ENCODE data around the gene NT5C.
A peak's percentile ranks its signal among the peaks of the same experiment; 100 is the strongest.

Gene NT5C

DNA sequence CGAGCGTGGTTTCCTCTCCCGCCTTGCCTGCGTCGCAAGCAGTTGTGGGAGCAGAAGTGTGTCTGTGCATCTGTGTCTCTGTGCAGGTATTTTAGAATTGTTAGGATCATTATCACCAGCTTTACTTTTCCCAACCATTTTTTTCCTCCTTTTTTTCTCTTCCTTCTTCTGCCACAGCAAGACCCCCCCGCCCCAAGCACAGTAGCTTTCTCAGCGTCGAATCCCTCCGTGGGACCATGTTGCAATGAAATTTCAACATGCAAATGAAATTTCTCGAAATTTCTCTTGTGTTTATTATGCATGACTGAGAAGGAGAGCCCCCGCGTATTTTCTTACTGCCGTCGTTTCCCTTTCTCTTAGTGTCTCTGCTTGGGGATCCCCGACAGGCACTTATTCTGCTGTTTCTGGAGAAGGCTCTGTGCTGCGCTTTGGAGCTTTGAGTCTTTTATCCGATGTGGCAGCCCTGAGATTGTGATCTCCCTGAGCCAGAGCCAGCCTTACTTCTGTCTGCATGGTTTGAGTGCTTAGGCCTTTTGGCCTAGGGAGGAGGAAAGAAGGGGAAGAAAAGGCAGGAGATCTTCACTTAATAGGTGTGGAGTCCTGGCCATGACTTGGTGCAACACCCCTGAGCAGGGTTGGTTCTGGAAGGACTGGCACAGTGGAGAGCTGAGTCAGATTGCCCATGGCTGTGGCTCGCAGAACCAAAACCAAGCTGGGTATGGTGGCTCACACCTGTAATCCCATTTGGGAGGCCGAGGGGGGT, 16.8 kb downstream of the NT5C start:
- no peak for DNase-seq

DNA sequence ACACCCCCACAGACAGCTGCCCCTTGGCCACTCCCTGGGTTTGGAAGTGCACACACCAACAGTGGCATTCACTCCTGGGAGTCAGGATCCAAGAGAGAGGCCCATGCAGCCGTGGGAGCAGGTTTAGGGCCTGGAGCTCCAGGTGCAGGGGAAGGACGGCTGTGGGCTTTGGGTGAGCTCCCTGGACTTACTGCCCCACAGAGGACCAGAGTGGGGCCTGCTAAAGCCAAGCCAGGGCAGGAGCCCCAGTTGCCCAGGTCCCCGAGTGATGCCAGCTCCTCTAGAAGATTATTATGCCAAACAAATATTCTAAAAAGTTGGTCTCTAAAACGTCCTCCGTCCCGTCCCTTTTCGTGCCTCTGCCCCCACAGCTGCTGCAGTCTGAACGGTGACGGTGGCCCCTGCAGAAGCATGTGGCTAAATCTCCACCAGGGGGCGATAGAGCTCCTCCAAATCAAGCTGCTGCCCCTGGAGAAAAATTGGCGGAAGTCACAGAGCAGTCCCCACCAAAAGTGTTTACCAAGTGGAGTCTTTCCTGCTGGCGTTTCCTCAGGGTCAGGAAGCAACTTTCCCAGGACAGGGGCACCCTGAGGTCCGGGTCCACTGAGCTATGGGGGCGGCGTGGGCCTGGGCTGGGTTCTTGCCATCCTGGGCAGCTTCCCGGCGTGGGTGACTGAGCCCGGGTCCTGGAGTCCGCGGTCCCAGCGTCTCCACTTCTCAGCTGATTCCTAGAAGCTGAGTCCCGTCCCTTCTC, 17.6 kb downstream of the NT5C start:
- peak; percentile 86 for DNase-seq

DNA sequence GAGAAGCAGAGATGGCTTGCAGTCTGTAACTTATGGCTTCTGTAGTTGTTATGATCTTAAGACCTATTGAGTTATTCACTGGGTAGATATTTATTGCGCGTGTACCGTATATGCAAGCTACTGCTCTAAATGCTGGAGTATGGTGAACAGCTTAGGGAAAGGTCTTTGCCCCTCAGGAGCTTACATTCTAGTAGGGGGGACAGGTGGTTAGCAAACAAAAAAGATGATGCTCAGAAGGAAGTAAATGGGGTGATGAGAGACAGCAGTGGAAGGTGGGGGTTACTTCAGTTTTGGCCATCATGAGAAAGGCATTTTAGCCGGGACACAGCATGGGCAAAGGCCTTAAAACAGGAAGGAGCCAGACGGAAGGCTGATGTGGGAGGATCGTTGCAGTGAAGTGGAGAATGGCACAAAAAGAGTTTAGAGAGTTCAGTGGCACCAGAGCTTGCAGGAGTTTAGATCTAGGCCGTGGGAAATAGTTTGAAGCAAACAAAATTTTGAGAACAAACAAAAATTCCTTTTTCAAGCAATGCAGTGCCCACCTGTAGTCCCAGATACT, 19.7 kb downstream of the NT5C start:
- DNase-seq, result no peak

DNA sequence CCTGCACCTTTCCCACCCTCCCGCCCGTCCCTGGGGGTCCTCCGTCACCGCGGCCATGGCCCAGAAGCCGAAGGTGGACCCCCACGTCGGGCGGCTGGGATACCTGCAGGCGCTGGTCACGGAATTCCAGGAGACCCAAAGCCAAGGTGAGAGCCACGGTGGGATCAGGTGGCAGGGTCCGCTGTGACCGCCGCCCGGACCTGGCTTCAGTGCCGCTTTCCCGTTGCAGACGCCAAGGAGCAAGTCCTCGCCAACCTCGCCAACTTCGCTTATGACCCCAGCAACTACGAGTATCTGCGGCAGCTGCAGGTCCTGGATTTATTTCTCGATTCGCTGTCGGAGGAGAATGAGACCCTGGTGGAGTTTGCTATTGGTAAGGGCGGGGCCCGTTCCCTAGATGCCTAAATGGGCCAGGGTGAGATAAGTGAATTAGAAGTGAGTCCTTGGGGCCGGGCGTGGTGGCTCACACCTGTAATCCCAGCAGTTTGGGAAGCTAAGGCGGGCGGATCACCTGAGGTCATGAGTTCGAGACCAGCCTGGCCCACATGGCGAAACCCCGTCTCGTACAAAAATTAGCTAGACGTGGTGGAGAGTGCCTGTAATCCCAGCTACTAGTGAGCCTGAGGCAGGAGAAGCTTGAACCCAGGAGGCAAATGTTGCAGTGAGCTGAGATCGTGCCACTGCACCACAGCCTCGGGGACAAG, 21.2 kb downstream of the NT5C start:
- DNase-seq, result no peak

DNA sequence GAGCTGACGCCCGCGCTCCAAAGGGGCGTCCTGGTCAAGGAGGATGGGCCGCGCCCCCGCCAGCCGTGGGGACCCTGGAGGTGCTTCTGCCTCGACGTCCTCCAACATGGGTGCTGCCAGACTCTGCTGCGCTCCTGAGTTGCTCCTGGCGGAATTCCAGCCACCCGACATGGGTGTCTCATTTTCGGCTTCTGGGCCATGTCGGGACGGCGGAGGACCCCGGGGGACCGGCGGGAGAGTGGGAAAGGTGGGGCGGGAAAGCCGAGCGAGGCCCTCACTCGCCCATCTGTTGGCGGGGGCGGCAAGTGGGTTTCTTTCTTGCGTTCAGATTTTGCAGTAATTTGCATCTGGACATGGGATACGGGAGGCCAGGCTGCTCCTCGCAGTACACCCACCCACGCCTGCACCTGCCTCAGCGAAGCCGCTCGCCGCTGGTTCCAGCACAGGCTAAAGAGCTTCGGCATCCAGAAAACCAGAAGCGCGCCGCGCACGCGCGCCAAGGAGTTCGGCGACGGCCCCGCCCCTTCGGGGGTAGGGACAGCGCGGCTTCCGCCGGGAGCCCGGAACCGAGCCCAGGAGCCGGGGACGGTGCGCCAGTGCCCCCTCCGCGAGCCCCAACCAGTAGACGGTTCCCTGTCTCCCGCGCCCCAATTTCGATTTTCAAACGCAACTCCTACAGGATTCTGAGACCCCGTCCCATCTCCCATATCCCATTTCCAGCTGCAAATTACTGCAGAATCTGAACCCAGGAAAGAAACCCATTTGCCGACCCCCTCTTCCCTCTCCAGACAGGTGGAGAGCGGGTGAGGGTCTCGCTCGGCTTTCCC, 21.9 kb downstream of the NT5C start, which contains the start of gene ARMC7:
Gene ARMC7 (plus strand): TSS at position 563 of the 827 bp plus-strand sequence. CDS start 320 bp downstream, outside the sequence.
- DNase-seq, result peak; percentile 93

DNA sequence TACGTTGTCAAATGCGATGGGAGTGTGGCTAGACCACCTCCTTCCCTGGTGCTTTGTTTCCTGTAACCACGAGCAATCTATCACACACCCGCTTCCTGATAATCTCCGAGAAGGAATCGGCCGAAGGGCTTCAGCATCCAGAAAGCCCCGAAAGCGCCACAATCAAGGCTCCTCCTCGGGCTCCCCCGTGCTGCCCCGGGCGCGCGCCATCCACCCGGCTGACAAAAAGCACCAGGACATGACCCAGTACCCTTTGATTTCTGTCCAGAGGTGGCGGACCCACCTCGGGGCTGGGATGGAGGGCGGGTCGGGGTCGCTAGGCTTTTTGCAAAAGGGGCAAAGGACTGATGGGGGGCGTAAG, 22.5 kb downstream of the NT5C start:
- no peak for DNase-seq

DNA sequence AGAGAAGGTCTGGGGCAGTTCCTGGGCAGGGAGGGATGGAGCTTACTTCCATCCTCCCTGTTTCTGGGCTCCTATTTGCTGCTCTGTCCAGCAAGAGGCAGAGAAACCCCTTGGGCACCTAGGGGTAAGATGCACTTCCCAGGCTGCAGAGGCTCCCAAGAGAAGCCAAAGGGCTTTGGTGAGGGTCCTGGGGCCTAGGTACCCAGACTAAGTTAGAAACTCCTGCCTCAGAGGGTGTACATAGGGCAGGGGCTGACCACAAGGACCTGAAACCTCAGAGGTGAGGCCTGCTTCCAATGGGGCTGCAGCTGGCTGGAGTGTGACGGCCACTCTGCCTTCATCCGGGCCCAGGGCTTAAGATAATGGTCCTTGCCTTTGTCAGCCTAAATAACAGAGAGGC, 23.3 kb downstream of the NT5C start:
- no peak for DNase-seq

DNA sequence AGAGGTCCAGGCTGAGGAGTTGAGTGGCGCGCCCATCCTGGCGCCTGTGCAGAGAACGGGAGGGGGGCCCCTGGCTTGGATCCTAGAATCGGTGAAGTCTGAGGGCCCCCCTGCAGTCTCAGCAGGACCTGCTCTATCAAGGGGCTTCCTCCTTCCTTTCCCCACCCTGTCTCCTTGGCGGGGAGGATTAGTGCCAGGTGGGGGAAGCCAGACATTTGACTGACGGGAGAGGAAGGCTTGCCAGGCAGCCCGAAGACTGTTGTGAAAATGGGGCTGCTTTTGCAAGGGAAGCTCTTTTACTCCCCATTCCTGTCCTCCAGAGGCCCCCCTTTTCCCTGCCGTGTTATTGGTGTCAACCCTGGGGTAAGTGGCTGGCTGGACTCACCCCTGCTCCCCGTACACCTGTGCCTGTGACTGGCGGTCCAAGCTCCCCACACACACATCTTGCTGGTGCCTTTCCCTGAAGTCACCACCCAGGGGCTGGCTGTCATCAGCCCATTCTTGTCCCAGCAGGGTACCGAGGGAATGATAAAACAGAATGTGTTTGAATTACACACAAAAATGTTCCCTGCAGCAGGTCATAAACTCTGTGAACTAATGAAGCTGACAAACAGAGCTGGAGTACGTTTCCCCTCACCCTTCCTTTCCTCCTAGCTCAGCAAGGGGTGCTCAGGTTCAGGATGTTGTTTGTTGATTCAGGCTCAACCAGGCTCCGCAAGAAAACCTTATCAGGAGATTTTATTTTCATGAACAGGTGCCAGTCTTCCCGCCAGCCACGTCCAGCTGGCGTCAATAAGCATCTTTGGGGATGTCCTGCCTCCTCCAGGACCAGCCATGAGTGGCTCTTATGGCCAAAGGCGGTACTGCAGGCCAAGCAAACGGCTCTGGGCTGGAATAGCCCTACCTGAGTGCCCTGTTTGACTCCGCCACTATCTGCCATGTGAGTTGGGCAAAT, 26.1 kb downstream of the NT5C start:
- DNase-seq, result peak; percentile 37

DNA sequence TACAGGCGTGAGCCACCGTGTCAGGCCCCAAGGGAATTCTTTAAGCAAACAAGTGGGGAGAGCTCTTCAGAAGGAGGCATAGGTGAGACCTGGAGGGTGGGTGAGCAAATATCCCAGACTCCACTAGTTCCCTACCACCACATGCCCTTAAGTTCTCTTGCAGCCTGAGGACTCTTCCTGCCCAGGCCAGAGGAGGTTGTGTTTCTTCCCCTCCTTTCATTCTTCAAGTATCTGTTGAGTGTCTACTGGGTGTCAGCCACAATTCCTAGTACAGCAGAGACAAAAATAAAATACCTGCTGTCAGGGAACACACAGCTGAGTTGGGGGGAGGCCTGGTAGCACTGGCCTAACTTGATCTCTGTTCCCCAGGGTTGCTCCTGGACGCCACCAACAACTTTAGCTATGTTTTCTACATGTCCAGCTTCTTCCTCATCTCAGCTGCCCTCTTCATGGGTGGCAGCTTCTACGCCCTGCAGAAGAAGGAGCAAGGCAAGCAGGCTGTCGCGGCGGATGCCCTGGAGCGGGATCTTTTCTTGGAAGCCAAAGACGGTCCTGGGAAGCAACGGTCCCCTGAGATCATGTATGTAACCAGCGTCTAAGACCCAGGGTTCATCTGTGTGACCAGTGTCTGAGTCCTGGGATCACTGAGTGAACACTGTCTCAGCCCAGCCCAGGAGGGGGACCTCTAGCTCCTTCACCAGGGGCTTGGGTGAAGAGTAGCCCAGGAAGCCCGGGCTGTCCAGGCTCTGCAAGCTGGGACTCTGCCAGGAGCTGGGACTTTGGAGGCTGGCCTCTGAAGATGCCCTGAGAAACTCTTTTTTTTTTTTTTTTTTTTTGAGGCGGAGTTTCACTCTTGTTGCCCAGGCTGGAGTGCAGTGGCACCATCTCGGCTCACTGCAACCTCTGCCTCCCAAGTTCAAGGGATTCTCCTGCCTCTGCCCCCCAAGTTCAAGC, 27.7 kb downstream of the NT5C start:
- no peak for DNase-seq

DNA sequence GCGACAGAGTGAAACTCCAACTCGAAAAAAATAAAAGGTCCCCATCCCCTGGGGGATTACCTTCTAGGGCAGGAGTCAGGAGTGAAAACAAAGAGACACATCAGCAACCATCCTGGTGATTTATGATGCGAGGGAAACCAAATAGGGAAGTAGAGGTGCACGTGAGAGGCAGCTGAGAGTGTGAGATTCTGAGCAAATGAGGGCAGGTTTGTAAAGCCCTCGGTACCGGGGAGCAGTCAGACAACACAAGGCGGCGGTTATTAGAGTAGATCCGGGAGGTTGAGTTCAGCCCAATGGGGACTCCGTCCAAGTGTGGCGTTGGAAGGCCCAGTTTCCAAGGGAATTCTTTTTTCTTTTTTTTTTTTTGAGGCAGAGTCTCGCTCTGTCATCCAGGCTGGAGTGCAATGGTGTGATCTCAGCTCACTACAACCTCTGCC, 29.1 kb downstream of the NT5C start:
- no peak for DNase-seq

DNA sequence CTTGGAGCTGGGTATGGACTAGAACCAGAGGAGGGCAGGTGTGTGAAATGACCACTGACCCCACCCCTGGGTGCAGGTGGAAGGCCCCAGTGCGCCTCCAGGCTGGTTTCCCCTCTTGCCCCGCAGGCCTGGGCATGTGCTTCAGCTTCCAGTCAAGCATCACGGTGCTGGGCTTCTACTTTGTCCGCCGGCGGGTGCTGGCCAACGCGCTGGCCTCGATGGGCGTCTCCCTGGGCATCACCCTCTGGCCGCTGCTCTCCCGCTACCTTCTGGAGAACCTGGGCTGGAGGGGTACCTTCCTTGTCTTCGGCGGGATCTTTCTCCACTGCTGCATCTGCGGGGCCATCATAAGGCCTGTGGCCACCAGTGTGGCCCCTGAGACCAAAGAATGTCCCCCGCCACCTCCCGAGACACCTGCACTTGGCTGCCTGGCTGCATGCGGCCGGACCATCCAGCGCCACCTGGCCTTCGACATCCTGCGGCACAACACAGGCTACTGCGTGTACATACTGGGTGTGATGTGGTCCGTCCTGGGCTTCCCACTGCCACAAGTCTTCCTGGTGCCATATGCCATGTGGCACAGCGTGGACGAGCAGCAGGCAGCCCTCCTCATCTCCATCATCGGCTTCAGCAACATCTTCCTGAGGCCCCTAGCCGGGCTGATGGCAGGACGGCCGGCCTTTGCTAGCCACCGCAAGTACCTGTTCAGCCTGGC, 31.5 kb downstream of the NT5C start:
- no peak for DNase-seq

DNA sequence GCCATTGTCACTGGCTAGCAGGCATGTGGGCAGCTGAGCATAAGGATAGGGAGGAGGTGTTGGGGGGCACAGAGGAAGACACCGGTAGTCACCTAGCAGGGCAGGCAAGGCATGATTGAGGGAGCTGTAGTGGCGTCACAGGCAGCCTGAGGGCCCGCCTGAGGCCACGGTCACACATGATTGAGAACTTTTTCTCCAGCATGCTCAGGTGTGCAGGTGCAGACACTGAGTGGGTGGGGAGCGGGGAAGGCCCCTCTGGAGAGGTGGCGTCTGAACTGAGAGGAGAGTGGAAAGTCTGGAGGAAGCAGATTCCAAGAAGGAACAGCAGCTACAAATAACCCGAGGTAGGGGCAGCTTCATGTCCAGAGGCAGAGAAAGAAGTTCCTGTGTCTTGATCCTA, 32.7 kb downstream of the NT5C start:
- DNase-seq, result no peak

DNA sequence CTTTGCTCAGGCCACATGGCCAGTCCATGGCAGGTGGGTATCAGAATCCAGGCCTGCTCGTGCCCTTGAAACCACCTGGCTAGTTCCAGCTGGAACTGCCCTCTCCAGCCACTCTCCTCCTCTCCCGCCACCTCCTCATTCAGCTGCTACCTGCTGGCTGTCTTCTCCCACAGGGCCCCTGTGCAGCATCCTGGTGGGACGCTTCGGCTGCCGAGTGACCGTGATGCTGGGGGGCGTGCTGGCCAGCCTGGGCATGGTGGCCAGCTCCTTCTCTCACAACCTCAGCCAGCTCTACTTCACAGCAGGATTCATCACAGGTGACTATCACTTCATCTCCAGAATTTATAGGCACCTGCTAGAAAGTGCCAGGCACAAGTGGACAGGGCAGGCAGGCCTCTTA, 33.7 kb downstream of the NT5C start:
- DNase-seq, result no peak

DNA sequence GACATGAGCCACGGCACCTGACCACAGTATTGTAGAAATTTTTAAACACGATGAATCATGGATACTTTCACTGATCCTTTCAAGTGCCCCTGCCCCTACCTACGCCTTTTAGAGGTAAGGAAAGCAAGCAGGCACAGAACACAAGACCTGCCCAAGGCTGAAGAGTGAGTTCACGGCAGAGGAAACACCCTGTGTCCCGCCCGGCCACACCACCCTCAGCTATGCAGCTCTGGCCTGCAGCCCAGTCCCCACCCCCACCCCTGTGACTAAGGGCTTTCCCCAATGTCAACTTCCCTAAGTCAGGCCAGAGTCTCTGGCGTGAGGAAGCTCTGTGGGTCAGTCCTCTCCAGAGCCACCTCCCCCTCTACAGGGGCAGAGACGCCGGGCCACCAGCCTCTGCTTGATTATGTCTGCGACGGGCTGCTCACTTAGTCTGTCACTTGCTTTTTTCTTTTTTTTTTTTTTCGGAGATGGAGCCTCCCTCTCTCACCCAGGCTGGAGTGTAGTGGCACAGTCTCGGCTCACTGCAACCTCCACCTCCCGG, 35.4 kb downstream of the NT5C start:
- no peak for DNase-seq

DNA sequence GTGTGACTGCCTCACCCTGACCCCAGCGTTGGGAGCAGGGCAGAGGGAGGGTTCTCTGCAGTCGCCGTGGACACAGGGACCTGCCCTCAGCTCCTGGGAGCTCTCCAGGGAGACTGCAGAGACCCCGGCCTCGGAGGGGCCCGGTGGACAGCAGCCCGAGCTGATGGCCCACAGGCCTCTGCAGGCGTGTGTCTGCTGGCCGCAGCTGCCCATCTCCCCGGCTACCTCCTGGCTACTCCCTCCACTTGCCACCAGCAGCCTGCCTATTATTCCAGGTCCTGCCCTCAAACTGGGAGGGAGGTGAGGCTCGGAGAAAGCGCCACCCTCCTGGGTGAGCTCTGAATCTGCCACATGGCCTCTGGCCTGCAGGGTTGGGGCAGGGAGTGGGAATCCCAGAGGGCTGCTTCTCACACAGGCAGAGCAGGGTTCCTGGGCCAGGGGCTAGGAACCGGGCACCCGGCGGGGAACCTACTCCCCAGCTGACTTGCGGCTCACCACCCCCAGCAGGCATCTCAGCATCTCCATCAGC, 36.6 kb downstream of the NT5C start:
- no peak for DNase-seq

DNA sequence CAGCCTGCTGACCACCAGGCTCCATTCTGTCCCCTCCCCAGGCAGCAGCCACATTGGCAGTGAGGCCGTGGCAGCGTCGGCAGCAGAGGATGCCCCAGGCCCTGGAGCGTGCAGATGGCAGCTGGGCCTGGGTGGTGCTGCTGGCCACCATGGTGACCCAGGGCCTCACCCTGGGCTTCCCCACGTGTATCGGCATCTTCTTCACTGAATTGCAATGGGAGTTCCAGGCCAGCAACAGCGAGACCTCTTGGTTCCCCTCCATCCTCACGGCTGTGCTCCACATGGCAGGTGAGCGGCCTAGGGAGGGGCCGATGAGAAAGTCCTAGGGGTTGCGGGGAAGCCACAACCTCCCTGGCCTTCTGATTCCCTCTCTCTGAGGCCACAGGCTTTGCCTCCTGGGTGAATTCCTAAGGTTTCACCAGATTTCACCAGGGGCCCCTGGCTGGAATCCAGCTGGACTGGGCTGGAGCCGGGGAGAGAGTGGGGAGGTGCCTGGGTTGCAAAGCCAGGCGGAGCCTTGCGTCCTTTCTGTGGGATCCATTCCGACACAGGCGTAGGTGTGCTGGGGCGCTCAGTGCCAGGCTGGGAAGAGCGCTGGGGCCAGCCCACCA, 37.9 kb downstream of the NT5C start:
- DNase-seq, result no peak

DNA sequence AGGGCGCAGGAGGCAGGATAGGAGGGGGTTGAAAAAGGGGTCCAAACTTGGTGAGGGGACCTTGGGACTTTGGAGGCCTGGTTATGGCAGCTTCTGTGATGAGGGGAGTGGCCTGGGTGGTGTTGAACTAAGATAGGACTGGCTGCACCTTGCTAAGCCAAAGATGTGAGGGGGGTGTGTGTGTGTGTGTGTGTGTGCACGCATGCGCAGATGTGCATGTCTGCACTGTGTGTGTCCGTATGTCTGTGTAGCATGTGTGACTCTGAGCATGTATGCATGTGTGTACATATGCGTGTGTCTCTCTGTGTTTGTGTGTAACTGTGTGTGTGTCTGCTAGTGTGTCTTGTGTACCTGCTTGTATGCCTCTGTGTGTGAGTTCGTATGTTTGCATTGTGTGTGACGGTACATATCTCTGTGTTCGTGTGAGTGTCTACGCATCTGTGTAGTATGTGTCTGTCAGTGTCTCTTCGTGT, 39.7 kb downstream of the NT5C start:
- DNase-seq, result no peak
